ENCODE measurements around the gene CBR3. TPM values are rescaled to one million over a fixed set of nuclear protein-coding genes. Genes with fewer than 3 reads are reported as not detected.

CBR3 gene
- 2.0 and 9.6 TPM in 2 replicates for total RNA-seq

GRCh38 chr21:36134803-36135390, at the start of gene CBR3:
Gene CBR3, plus strand, starts transcription at chr21:36135079. Its CDS starts 114 bp downstream, at chr21:36135193.

GRCh38 chr21:36156815-36157670, 22.2 kb downstream of the CBR3 start, which contains the start of gene DOP1B:
Gene DOP1B, plus strand, starts transcription at chr21:36156824. Its CDS starts 7,910 bp downstream, at chr21:36164734.

Other genes with a start within 250 kb of the CBR3 start
- gene SETD4, start 74.6 kb upstream of the CBR3 start, total RNA-seq, result 10.4 and 12.2 TPM in 2 replicates
- gene CBR1, start 65.1 kb upstream of the CBR3 start, total RNA-seq, result 110 and 139 TPM in 2 replicates
- 23.5 and 34.9 TPM in 2 replicates for gene DOP1B, start 21.7 kb downstream of the CBR3 start, total RNA-seq
- gene MORC3, start 185.1 kb downstream of the CBR3 start, total RNA-seq, result 8.8 and 9.4 TPM in 2 replicates

Data from mesangial cell (primary cell).